Breast epithelium (tissue), 3 donors: Measurements from ENCODE around the gene MYPOP.

ENCODE experiments used
- POLR2AphosphoS5 ChIP-seq, 3 donors: sonication (generic); formaldehyde crosslinking; IDR thresholded peaks; one replicate each; pipeline ENCODE4 v1.6.1; 2017; ENCODE audit warnings: antibody characterized with exemption in 3 of 3
- TF ChIP-seq, protein P1 (sequence below), 3 donors: fragments of 450-650 bp; IDR thresholded peaks; one replicate each; pipeline ENCODE4 v1.5.1; 2016 to 2017; ENCODE audit warnings: antibody characterized with exemption in 3 of 3, mild to moderate bottlenecking in 3 of 3, moderate library complexity in 3 of 3

DNA sequence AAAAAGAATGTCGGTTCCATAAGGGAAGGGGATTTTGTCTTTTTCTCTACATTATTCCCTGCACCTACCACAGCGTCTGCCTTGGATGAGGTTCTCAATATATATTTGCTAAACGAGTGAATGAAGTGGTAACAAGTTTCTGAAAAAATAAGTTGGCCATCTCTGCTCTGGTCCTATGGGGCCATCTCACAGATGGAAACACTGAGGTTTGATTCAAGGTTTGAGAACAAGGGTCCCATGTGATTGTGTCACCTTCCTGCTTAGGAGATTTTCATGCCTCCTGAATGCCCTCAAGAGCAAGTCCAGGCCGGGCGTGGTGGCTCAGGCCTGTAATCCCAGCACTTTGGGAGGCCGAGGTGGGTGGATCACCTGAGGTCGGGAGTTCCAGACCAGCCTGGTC is 3.2 kb downstream of the MYPOP start:
- TF ChIP-seq, protein P1, sequence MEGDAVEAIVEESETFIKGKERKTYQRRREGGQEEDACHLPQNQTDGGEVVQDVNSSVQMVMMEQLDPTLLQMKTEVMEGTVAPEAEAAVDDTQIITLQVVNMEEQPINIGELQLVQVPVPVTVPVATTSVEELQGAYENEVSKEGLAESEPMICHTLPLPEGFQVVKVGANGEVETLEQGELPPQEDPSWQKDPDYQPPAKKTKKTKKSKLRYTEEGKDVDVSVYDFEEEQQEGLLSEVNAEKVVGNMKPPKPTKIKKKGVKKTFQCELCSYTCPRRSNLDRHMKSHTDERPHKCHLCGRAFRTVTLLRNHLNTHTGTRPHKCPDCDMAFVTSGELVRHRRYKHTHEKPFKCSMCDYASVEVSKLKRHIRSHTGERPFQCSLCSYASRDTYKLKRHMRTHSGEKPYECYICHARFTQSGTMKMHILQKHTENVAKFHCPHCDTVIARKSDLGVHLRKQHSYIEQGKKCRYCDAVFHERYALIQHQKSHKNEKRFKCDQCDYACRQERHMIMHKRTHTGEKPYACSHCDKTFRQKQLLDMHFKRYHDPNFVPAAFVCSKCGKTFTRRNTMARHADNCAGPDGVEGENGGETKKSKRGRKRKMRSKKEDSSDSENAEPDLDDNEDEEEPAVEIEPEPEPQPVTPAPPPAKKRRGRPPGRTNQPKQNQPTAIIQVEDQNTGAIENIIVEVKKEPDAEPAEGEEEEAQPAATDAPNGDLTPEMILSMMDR (IDR thresholded peaks at IDR 0.05): no peak
- TF ChIP-seq POLR2AphosphoS5 (IDR thresholded peaks at IDR 0.05): no peak
